Stimulated activated naive CD8-positive, alpha-beta T cell treated with anti-CD3 and anti-CD28 coated beads, Interleukin-15, Interleukin-2, amounts not matched to agents 100 ng/mL and 50 ng/mL, for 24 hours (primary cell): ENCODE data around the gene LYPLA2.
"Not testable (repeated sequence)": the region's sequence is repeated elsewhere in the genome, so short reads cannot be mapped to it uniquely, and the experiment has no call there.

ENCODE experiments used
- H3K27ac Mint-ChIP-seq: one replicate; pipeline ENCODE4 v1.8.0; 2021; ENCODE audit warnings: mild to moderate bottlenecking, mixed read lengths
- H3K27me3 Mint-ChIP-seq: one replicate; pipeline ENCODE4 v1.8.0; 2021; ENCODE audit warnings: mixed read lengths
- H3K36me3 Mint-ChIP-seq: one replicate; pipeline ENCODE4 v1.8.0; 2021; ENCODE audit warnings: low read depth, mixed read lengths
- H3K4me1 Mint-ChIP-seq: one replicate; pipeline ENCODE4 v1.8.0; 2021; ENCODE audit warnings: low read depth, mixed read lengths
- H3K4me3 Mint-ChIP-seq: one replicate; pipeline ENCODE4 v1.8.0; 2021; ENCODE audit warnings: mild to moderate bottlenecking, mixed read lengths
- H3K9me3 Mint-ChIP-seq: one replicate; pipeline ENCODE4 v1.8.0; 2021; ENCODE audit warnings: mixed read lengths

Gene LYPLA2

GRCh38 chr1:23825762-23826522 lies 35.0 kb downstream of the LYPLA2 start:
- H3K4me1 Mint-ChIP-seq: peaks cover 25% of the 10 kb centered on the region
- no peaks in the 10 kb centered on the region for H3K27me3 Mint-ChIP-seq
- H3K36me3 Mint-ChIP-seq: no peaks in the 10 kb centered on the region
- H3K27ac Mint-ChIP-seq: peak overlapping the region; percentile 96
- peak overlapping the region; percentile 97 for H3K4me3 Mint-ChIP-seq
- H3K9me3 Mint-ChIP-seq: no peaks in the 10 kb centered on the region

GRCh38 chr1:23826590-23826989 lies 35.6 kb downstream of the LYPLA2 start:
- not testable (repeated sequence) for H3K9me3 Mint-ChIP-seq, H3K27ac Mint-ChIP-seq, H3K4me3 Mint-ChIP-seq, H3K27me3 Mint-ChIP-seq, H3K36me3 Mint-ChIP-seq
- peaks cover 25% of the 10 kb centered on the region for H3K4me1 Mint-ChIP-seq

- Mint-ChIP-seq H3K4me3 (no peak overlapping the region), H3K27me3 (no peaks in the 10 kb centered on the region), H3K27ac (no peak overlapping the region), H3K9me3 (no peaks in the 10 kb centered on the region), H3K4me1 (peaks cover 25% of the 10 kb centered on the region), H3K36me3 (no peaks in the 10 kb centered on the region)
Measured at GRCh38 chr1:23827717-23828116, 36.8 kb downstream of the LYPLA2 start.

GRCh38 chr1:23834156-23834555 lies 43.2 kb downstream of the LYPLA2 start:
- not testable (repeated sequence) for H3K4me3 Mint-ChIP-seq, H3K27ac Mint-ChIP-seq, H3K36me3 Mint-ChIP-seq, H3K27me3 Mint-ChIP-seq, H3K9me3 Mint-ChIP-seq
- H3K4me1 Mint-ChIP-seq: peaks cover 22% of the 10 kb centered on the region

GRCh38 chr1:23836037-23836436 lies 45.1 kb downstream of the LYPLA2 start:
- Mint-ChIP-seq H3K27ac (no peak overlapping the region), H3K36me3 (no peaks in the 10 kb centered on the region), H3K4me1 (peaks cover 15% of the 10 kb centered on the region), H3K27me3 (no peaks in the 10 kb centered on the region), H3K9me3 (no peaks in the 10 kb centered on the region), H3K4me3 (no peak overlapping the region)

GRCh38 chr1:23837908-23838307 lies 47.0 kb downstream of the LYPLA2 start:
- Mint-ChIP-seq H3K27me3 (no peaks in the 10 kb centered on the region), H3K4me3 (peak overlapping the region; percentile 71), H3K27ac (peak overlapping the region; percentile 6), H3K9me3 (no peaks in the 10 kb centered on the region), H3K36me3 (no peaks in the 10 kb centered on the region), H3K4me1 (peaks cover 15% of the 10 kb centered on the region)

- Mint-ChIP-seq H3K36me3 (no peaks in the 10 kb centered on the region), H3K4me1 (peaks cover 15% of the 10 kb centered on the region), H3K27ac (peak overlapping the region; percentile 6), H3K4me3 (peak overlapping the region; percentile 71), H3K9me3 (no peaks in the 10 kb centered on the region), H3K27me3 (no peaks in the 10 kb centered on the region)
Measured at GRCh38 chr1:23838401-23838866, 47.5 kb downstream of the LYPLA2 start.

- H3K27ac Mint-ChIP-seq: no peak overlapping the region
- H3K4me3 Mint-ChIP-seq: no peak overlapping the region
- no peaks in the 10 kb centered on the region for H3K4me1 Mint-ChIP-seq
- H3K9me3 Mint-ChIP-seq: no peaks in the 10 kb centered on the region
- peaks cover 26% of the 10 kb centered on the region for H3K36me3 Mint-ChIP-seq
- H3K27me3 Mint-ChIP-seq: no peaks in the 10 kb centered on the region
Measured at GRCh38 chr1:23843644-23844043, 52.7 kb downstream of the LYPLA2 start.
